Hematopoietic multipotent progenitor cell treated with erythropoietin and hydrocortisone succinate and interleukin-3 and kit ligand, for 4 days (in vitro differentiated cells): ENCODE results near the gene PLCL2.
"Not testable (repeated sequence)": the region's sequence is repeated elsewhere in the genome, so short reads cannot be mapped to it uniquely, and the experiment has no call there.

Experiments
- DNase-seq: peaks from one replicate; pipeline ENCODE4 v3.0.0-alpha.2; 2015

Gene PLCL2

DNA sequence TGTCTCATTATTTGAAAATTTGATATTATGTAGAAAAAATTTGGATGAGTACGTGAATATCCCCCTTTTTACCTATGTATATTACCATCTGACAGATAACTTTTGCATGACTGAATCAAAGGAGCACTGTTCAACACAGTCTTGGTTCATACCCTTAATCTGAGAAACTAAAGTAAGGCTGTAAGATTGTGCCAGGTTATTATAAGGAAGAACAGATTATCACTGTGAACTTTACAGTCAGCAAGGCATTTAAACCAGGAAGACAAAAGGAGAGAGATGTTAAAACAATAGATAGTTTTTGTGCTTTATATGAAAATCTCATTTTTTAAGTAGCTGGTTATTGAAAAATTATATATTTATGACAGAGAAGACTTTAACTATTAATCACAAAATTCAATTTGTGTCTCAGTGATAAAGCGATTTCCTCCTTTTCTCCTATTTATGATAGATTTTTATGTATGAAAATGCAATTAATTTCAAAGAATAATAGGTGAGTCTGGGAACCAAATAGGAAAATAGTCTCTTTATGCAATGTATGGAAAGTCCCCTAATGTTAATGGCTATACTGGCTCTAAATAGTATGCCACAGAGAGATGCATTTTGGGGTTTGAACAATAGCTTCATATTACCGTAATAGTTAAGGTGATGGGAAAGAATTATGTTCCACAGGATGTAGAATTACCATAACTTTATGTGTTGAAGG lies 33.4 kb downstream of the PLCL2 start:
- DNase-seq = no peak

DNA sequence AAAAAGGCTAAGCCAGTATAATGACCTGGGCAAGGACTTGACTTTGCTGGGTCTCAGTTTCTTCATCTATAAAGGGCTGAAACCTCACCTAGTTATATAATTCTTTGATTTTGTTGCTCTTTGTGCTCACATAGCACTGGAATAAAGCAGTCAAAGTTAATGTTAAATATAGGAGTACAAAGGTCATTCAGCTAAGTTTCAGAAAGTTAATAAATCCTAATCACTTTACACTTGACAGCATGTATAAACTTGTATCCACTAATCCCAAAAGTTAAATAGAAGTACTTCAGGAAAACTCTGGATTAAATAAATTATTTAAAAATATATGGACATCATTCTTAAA lies 33.9 kb downstream of the PLCL2 start:
- no peak for DNase-seq

DNA sequence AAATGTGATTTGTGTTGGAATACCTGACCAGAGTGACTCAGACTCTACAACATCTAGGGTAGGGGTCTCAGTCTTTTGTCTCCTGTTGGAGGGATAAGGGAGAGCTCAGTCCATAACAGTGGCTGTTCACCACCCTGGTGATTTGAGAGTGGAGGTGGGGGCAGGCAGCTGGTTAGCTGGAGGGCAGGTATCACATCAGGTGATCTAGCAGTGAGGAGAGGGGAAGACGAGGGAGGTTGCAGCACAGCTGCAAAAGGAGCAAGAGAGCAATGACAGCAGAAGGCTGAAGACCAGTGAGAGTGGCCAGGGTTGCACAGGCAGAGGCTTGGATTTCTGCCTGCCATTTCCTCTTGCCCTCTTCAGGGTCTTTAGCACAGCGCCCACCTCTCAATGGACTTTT lies 38.4 kb downstream of the PLCL2 start:
- no peak for DNase-seq

DNA sequence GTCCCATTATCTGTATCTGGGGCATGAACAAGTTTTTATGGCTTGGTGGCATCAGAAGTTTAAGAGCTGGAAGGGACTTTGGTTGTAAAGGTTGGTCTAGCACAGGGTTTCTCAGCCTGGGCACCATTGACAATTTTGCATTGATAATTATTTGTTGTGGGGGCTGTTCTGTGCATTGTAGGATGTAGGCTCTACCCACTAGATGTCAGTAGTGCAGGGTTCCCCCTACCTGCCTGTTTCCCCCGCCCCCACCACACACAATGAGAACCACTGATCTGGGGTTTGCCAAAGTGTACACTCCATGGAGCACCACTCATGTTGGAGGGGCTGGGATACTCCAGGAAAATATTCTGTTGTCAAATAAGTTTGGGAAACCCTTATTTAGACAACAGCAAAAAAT lies 42.7 kb downstream of the PLCL2 start:
- DNase-seq = peak; percentile 38

DNA sequence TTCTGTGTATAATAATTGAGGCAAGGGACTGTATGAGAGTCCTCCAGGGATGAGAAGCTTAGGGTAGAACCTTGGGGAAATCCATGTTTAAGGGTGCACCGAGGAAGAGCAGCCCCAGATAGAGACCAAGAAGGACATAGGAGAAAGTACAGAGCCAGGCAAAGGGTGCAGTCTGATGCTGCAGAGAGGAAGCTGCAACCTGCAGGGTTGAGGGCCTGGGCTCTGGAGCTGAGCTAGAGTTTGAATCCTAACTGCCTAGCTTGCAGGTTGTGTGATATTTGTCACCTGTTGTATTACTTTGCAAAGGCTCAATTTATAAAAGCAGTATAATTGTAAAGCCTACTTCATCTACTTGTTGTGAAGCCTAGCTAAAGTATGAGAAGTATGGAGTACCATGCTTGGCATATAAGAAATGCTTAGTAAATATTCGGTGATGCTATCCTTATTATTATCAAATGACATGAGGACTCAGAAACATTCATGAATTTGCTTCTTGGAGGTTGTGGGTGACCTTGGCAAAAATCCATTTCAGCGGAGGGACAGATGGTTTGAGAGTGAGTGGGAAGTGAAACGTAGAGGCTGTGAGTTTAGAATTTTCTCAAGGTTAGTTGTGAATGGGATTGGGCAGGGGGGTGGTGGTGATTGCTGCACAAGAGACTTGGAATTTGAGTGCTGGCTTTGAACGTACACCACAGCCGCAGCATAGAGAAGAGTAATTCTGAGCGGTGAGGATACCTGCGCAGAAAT lies 43.8 kb downstream of the PLCL2 start:
- DNase-seq = peak; percentile 27

DNA sequence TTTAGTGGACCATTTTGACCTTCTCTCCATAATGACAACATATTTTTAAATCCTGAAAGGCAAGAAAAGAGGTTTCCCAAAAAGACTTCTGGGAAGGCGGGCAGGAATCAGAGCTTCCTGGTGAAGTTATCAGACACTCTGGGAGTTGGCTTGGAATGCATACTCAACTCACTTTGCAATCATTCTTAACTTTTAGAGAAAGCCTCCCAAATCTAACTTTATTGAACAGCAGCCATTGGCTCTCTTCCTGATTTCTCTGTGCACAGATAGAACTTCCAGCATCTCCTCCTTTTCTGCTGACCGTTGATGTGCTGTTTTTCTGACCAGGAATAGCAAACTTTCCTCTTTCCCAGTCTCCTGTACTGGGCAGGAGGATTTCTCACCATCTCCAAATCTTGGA lies 44.6 kb downstream of the PLCL2 start:
- DNase-seq = no peak

DNA sequence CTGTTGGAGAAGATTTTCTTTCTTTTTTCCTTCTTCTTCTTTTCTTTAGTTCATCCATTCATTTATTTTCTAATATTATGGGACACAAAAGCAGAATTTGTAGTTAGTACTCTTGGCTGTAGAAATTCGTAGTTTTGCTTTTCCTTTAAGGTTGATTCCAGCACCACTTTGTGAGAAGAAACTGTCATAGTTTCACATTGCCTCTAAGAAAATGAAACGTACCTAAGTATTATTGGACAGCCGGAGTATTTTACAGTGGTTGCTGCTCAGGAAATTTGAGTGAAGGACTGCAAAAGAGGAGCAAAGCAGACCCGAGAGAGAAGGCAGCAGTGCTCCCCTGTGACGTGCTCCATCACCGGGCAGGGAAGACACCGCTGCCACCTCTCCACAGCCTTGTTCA lies 48.1 kb downstream of the PLCL2 start:
- peak; percentile 23 for DNase-seq

DNA sequence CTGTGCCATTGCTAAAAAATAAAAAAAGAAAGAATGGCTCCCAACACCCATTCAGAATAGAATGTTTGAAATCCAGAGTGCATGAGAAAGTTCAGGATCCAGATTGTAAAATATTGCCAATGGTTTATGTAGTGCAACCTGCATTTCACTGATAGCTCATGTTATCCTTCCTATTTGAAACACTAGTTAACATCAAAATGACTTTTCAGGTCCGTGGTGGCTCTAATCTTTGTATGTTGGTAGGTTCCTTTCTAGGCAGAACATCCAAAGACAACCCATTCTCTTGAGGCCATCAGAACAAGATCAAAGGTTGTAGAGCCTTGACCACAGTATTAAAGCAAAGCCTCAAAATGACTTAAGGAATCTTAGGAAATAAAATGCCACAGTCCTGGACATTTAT lies 51.0 kb downstream of the PLCL2 start:
- peak; percentile 73 for DNase-seq

DNA sequence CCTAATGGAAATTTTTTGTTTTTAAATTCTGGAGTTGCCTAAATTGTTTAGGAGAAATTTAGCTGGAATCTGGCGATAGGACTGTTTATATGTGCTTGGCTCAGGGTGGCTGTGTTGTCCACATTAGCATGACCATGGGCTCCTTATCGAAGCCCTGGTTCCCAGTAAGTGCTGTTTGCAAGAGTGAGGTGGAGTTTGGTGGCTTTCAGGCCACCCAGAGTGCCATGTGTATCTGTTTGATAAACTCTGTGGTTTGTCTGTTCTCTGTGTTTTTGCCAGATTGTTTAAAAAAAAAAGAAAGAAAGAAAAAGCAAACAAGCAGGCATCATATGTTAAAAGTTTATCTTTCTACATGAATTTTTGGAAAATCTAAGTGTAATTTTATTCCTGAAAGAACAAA lies 51.5 kb downstream of the PLCL2 start:
- DNase-seq = peak; percentile 97

DNA sequence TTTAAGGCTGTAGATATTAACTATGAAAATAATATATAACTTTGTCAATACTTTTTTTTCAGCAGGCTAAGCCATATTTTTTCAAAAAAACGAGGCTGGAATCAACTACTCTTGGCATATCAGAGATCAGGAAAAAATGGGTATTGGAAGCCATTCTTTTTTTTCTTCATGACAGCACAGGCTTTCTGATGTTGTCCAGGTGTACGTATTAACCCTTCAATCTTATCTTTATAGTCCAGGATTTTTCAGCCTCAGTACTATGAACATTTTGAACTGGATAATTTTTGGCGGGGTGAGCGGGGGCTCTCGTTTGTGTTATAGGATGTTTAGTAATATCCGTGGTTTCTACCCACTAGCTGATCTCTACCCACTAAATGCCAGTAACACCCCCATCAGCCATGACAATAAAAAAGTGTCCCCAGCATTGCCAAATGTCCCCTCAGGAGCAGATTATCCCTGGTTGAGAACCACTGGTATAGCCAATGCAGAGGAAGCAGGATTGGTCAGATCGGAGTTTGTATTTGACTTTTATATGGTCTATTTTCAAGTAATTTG lies 52.0 kb downstream of the PLCL2 start:
- peak; percentile 71 for DNase-seq

DNA sequence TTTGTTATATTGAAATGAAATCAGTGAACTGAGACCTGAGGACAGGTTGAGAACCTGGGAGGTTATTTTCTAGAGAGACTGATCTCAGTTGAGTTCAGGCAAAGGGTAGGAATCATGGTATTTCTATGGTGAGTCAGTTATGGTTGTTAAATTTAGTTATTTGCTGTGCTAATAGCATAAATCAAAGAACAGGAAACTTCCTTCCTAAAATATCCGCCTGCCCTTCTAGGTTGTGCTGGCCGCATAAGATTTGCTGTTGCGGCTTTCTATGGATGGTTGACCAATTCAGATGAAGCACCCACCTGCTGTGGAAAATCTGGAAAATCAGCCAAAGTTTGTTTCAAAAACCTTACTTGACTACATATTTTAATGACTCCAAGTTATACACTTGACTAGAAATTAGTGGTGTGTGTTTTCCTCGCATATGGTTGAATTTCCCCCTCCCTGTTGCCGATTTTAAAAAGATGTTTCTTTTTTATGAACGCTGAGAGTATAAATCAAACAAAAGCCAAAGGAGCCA lies 52.6 kb downstream of the PLCL2 start:
- peak; percentile 22 for DNase-seq

DNA sequence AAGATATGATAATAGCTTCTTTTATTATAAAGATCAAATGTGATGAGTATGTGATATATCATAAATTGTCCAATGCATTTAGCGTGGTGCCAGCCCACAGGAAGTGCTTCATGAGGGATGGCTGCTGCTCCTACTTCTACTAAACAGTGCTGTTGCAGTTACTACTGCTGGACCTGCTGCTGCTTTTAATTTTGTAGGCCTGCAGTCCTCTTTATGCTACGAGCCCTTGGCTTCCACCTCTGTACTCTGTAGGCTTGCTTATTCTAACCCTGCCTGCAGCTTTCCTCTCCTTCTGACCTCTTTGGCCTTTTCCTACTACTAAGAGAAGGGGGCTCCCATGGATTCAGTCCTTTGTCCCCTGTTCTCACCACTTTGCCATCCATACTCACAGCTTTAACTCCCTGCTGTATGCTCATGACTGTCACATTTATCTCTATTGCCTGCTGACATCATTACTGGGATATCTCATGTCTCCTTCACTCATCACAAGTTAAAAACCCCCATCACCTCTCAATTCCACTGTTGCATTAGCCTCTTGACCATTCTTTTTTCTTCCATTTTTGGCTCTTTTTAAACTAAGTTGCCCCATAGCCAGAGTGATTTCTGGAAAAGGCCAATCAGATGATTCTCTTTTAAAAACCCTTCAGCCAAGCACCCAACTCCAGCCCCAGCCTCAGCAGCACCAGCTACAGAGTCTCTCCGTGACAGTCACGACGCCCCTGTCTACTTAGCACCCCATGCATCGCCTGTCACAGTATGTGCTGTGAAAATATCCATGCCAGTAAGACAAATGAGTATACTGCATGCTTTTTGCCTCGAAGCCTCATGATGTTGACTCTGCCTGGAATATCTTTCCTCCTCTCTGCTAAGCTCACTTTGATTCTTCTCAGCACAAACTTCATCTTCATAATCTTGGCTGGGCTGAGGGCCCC lies 56.3 kb downstream of the PLCL2 start:
- DNase-seq = peak; percentile 19

DNA sequence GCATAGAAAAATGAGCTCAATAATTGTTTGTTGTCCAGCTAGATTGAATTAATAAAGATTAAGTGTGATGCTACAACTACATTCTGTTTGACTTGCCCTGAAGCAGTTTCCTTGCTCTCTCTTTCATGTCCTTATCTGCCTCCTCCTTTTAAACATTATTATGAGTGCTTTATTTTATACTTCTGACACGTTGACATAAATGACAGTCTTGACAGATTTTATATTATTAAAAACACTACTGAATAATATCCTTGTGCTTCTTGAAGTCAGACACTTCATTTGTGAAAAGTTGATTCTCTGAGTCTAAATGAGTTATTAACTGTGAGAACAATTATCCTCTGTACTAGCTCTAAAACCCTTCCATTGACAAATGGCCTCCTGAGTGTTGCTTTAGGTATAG lies 58.2 kb downstream of the PLCL2 start:
- DNase-seq = no peak

DNA sequence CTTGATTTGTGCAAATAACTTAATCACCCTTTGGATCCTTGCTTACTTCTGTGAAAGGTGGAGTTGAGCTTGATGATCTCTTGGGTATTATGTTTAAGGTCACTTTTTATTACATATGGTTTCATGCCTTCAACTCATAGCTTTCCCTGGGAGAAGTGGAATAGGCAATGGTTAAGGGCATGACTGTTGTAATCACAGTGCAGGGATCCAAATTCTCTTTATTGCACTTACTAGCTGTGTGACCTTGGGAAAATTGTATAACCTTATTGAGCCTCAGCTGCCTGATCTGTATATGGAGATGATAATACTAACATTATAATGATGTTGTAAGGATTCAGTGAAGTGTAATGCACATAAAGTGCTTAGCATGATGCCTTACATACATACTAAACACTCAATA lies 59.1 kb downstream of the PLCL2 start:
- no peak for DNase-seq

DNA sequence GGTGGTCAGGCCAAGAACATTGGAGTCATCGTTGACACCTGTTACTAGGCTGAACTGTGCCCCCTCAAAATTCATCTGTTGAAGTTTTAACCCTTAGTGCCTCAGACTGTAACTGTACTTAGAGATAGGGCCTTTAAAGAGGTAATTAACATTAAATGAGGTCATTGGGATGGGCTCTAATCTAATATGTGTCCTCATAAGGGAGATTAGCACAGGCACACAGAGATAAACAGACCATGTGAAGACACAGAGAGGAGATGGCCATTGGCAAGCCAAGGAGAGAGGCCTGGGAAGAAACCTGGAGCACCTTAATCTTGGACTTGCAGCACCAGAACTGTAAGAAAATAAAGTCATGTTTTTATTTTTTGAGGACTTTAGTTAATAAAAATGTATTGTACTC lies 59.6 kb downstream of the PLCL2 start:
- DNase-seq = peak; percentile 58

DNA sequence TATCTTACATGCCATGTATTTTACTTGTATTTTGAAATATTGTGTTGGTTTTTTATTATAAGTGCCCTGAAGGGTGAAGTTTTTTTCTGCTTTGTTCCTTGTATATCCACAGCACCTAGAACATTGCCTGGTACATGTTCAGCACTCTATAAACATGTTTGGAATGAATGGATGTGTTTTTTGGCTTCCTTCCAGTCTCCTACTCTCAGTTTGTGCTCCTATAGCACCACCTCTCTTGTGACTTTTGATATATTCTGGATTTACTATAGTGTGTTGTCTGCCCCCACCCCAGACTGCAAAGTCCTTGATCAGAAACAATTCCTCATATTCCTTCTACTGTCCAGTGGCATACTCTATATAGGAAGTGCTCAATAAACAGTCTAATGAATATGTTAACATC lies 60.6 kb downstream of the PLCL2 start:
- no peak for DNase-seq

DNA sequence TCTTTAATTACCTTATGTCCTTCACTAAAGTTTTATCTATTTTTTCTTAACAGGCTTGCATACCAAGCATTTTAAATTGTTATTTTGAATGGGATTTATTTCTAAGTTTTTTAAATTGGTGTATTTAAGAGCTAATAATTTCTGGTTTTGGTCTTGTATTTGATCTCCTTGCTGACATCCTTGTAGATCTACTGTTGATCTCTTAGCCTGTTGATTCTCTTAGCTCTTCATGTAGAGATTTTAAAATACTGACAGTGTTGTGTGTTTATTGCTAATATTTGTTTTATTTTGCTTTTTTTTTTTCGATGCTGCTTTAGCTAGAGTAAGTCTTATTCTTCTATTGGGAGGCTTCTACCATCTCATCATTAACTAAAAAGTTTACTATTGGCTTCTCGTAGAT lies 65.5 kb downstream of the PLCL2 start:
- no peak for DNase-seq

DNA sequence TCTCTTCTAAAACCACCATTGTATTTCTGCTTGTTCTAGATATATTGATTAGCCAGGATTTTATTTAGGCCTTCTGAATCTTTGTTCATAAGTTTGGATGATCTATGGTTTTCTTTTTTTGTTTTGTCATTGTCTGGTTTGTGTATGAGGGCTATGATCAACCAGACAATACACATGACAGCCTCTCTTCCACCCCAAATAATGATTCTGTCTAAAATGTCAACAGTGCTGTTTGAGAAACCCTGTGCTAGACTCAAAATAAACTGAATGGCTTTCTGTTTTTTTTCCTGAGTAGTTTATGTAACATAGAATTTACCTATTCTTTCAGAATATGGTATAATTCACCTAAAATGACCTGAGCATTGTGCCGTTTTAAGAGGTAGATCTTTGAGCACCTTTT lies 66.1 kb downstream of the PLCL2 start:
- DNase-seq = no peak

DNA sequence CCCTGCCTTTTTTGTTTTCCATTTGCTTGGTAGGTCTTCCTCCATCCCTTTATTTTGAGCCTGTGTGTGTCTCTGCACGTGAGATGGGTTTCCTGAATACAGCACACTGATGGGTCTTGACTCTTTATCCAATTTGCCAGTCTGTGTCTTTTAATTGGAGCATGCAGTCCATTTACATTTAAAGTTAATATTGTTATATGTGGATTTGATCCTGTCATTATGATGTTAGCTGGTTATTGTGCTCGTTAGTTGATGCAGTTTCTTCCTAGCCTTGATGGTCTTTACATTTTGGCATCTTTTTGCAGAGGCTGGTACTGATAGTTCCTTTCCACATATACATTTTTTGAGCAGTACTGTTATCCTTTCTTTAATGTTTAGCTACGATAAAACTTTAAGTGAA lies 73.1 kb downstream of the PLCL2 start:
- DNase-seq = not testable (repeated sequence)

DNA sequence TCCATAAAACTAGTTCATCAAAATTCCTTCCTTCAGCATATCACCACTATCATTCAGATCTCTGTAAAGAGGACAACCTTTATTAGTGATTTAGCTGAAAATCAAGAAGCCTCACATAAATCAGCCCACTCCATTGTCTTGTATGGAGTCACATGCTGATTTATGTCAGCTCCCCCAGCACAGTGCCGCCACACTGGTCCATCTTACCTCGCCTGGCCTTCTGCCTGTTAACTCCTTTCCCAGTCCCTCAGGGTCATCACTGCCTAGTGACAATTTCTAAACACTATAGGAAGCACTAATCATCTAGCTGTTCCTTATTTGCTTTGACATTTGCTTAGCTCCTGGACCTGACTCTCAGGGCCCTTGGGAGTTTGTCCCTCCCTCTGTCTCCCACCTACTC lies 75.4 kb downstream of the PLCL2 start:
- no peak for DNase-seq

DNA sequence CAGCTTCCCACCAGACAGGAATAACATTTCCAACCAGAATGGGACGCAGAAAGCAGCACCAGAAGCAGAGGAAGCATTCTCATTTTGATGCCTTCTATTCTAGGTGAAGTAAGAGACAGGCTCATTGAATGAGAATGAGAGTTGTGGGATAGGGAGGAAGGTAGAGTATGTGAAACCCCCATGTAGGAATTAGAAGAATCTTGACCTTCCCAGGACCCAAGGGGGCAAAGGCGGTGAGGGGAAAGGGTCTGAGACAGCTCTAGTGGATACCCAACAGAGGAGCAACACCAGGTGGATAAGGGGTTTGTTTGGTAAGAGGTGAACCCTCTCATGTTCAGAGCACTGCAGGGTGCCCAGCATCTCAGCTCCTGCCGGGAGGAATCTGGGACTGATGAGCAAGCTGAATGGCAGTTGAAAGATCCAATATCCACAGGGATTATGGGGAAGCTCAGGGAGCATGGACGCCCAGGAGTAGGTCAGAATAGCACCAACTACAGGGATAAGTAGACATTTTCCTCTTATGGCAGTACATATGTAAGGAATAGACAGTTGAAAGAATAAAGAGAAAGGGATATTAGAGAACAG lies 77.0 kb downstream of the PLCL2 start:
- DNase-seq = no peak

DNA sequence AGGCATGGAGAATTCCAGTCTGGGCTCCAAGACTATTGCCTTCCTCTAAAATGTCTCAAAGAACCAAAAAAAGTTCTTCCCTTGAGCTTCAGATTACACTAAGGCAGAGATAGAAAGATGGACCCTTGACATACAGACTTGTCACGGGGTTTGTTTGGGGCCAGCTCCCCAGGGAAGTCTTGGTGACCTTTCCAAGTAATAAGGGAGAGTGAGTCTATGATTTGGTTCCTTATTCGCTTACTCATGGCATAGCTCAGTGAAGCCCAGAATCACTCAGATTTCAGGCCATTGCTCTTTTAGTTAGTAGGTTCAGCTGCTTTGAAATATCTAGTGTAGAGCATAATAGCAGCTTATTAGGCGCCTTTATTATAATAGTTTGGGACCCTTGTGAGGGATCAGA lies 90.3 kb downstream of the PLCL2 start:
- DNase-seq = no peak
